ENCODE measurements around the gene IFITM5. TPM values are rescaled to one million over a fixed set of nuclear protein-coding genes. Genes with fewer than 3 reads are reported as not detected.

IFITM5 gene
- total and polyA plus RNA-seq, 9 of the 15 experiments (the other 6 are each of a cell fraction or from before 2014, with no cell fraction given): 0.19 TPM; not detected in 8

DNA sequence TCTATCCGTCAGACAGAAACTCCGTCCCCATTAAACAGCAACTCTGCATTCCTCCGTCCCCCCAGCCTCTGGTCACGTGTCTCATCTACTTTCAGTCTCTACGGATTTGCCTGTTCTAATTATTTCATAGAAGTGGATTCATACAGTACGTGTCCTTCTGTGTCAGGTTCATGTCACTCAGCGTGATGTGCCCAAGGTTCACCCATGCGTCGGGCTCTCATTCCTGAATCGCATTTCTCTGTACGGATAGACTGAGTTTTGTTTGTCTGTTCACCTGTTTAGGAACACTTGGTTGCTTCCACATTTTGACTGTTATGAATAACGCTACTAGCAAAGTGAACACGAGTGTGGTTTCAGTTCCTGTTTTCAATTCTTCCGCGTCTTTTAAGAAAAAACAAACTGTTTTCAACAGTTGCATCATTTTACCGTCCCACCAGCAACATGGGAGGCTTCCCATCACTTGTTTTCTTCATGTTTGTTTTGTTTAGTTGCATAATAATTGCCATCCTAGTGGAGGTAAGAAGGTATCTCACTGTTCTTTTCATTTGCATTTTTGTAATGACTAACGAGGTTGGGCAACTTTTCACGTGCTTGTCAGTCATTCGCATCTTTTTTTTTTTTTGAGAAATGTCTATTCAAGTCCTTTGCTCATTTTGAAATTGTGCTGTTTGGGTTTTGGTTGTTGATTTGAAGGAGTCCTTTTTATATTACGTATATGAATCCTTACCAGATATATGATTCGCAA lies 30.0 kb downstream of the IFITM5 start (continued):
- TF ChIP-seq PATZ1 (CRISPR knock-in tag; IDR thresholded peaks at IDR 0.05; ENCODE audit: borderline replicate concordance) (no peak), DMBX1 (CRISPR knock-in tag; IDR thresholded peaks at IDR 0.05; ENCODE audit: borderline replicate concordance) (no peak), ZNF57 (CRISPR knock-in tag; IDR thresholded peaks at IDR 0.05) (no peak), POLR2AphosphoS5 (IDR thresholded peaks at IDR 0.05; ENCODE audit: control insufficient read depth, insufficient read depth, low read depth, low read length) (no peak), HDAC1 (IDR thresholded peaks at IDR 0.05) (no peak; a peak in 1 of 4 replicates), SRF (CRISPR knock-in tag; IDR thresholded peaks at IDR 0.05) (no peak), ATF3 (IDR thresholded peaks at IDR 0.05) (peak; percentile 96), ATF3 (CRISPR knock-in tag; conservative IDR thresholded peaks at IDR 0.05) (peak; percentile 70), KLF16 (IDR thresholded peaks at IDR 0.05) (no peak), CREBBP (IDR thresholded peaks at IDR 0.05; ENCODE audit: low read depth, low read length) (no peak), ZKSCAN8 (CRISPR knock-in tag; IDR thresholded peaks at IDR 0.05) (peak; percentile 75), RCOR1 (IDR thresholded peaks at IDR 0.05; ENCODE audit: borderline replicate concordance in 1 of 2, low read depth in 2 of 2, low read length in 2 of 2) (no peak), KAT8 (IDR thresholded peaks at IDR 0.05; ENCODE audit: low read depth) (no peak), ZBTB8A (IDR thresholded peaks at IDR 0.05; ENCODE audit: partially characterized antibody) (no peak), RB1 (IDR thresholded peaks at IDR 0.05; ENCODE audit: low read depth) (no peak), ZNF589 (CRISPR knock-in tag; IDR thresholded peaks at IDR 0.05; ENCODE audit: low read depth) (peak; percentile 15; the same call in 1 of the 2 replicates), HNRNPUL1 (IDR thresholded peaks at IDR 0.05; ENCODE audit: low read length) (no peak), TEAD4 (IDR thresholded peaks at IDR 0.05; ENCODE audit: low read length) (peak; percentile 23; the same call in 1 of the 2 replicates), TEAD4 (CRISPR knock-in tag; IDR thresholded peaks at IDR 0.05; ENCODE audit: borderline replicate concordance) (no peak), ASH1L (IDR thresholded peaks at IDR 0.05; ENCODE audit: borderline replicate concordance, low read depth, partially characterized antibody) (no peak), SFPQ (IDR thresholded peaks at IDR 0.05; ENCODE audit: low read depth, low read length) (no peak), ZNF444 (CRISPR knock-in tag; IDR thresholded peaks at IDR 0.05) (no peak)

Measured in K562 (cell line).